ENCODE measurements around the gene FBXO28. TPM values are rescaled to one million over a fixed set of nuclear protein-coding genes. Genes with fewer than 3 reads are reported as not detected.

Gene FBXO28
- total RNA-seq, 4 donors from 2014 or later, result 58.0 to 84.1 (median 67.2) TPM

- intact Hi-C loops (cut with DNase I; ENCODE audit: low total_unique reads), result no loop called here
- TF ChIP-seq POLR2A (IDR thresholded peaks at IDR 0.05) (no peak), CTCF (IDR thresholded peaks at IDR 0.05) (no peak)
Observed at GRCh38 chr1:224081604-224082003, 32.3 kb upstream of the FBXO28 start.

GRCh38 chr1:224082146-224082545 is 31.8 kb upstream of the FBXO28 start:
- no peak for DNase-seq (ENCODE audit: low spot score in 2 of 2)
- WGBS, 2 donors, result 87 to 89% methylated on average over 4 of the region's 4 CpGs
- TF ChIP-seq POLR2A (IDR thresholded peaks at IDR 0.05) (no peak), CTCF (IDR thresholded peaks at IDR 0.05) (no peak)
- intact Hi-C loops (cut with DNase I; ENCODE audit: low total_unique reads), result no loop called here
- no peak overlapping the region for H3K4me3 ChIP-seq (ENCODE audit: low read depth, poor library complexity, severe bottlenecking)

More at GRCh38 chr1:224081604-224082003, 32.3 kb upstream of the FBXO28 start:
- DNase-seq (ENCODE audit: low spot score in 2 of 2), result no peak
- WGBS, 2 donors, result 88 to 92% methylated on average over 2 of the region's 2 CpGs
- no peak overlapping the region for H3K4me3 ChIP-seq (ENCODE audit: low read depth, poor library complexity, severe bottlenecking)

DNA sequence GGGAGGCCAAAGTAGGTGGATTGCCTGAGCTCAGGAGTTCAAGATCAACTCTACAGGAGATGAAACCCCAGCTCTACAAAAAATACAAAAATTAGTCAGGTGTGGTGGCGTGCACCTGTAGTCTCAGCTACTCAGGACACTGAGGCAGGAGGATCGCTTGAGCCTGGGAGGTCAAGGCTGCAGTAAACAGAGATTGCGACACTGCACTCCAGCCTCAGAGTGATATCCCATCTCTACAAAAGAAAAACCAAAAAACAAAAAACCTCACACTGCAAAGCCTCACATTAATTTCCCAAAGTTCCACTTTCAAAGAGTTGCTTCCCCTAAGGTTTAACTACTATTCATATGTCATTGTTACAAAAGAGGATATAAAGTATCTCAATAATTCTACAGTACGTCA is 29.0 kb upstream of the FBXO28 start:
- H3K4me3 ChIP-seq (ENCODE audit: low read depth, poor library complexity, severe bottlenecking), result no peak overlapping the region
- no peak for DNase-seq (ENCODE audit: low spot score in 2 of 2)
- no peak for TF ChIP-seq CTCF (IDR thresholded peaks at IDR 0.05)
- TF ChIP-seq POLR2A (IDR thresholded peaks at IDR 0.05), result no peak
- intact Hi-C loops (cut with DNase I; ENCODE audit: low total_unique reads), result no loop called here
- 56 to 82% methylated on average over 4 of the region's 4 CpGs for WGBS, 2 donors

DNA sequence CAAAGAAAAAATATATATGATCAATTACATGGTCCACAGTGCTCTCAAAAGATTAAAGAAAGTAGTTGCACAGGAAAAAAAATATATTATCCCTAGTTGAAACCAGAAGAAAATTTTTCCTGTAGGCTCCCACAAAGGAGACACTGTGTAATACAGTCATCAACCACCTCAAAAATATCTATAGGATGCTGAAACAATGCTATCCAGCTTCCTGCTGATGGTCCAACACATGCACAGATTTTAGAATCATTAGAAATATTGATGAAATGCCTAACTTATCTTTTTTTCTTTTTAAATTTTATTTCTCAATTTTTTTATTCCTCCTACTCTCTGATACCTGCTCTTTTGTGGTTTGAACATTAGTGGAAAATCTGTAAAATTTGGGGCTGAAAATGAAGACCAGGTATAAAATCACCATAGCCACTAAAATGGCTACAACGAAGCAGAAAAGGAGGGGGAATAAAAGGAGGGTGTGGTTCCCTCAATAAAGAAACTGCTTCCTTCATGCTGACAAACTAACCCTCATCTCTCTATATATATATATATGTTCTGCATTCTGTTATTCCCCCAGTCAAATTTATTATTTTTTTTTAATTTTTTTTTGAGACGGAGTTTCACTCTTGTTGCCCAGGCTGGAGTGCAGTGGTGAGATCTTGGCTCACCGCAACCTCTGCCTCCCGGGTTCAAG is 28.3 kb upstream of the FBXO28 start:
- 88 to 90% methylated on average over 4 of the region's 4 CpGs for WGBS, 2 donors
- TF ChIP-seq POLR2A (IDR thresholded peaks at IDR 0.05) (no peak), CTCF (IDR thresholded peaks at IDR 0.05) (no peak)
- no peak for DNase-seq (ENCODE audit: low spot score in 2 of 2)
- intact Hi-C loops (cut with DNase I; ENCODE audit: low total_unique reads), result no loop called here
- H3K4me3 ChIP-seq (ENCODE audit: low read depth, poor library complexity, severe bottlenecking), result no peak overlapping the region

- H3K4me3 ChIP-seq (ENCODE audit: low read depth, poor library complexity, severe bottlenecking), result no peak overlapping the region
- TF ChIP-seq CTCF (IDR thresholded peaks at IDR 0.05) (no peak), POLR2A (IDR thresholded peaks at IDR 0.05) (no peak)
- intact Hi-C loops (cut with DNase I; ENCODE audit: low total_unique reads), result no loop called here
- no peak for DNase-seq (ENCODE audit: low spot score in 2 of 2)
- WGBS, 2 donors, result 51 to 55% methylated on average over 2 of the region's 2 CpGs
Observed at GRCh38 chr1:224087286-224087794, 26.6 kb upstream of the FBXO28 start.

DNA sequence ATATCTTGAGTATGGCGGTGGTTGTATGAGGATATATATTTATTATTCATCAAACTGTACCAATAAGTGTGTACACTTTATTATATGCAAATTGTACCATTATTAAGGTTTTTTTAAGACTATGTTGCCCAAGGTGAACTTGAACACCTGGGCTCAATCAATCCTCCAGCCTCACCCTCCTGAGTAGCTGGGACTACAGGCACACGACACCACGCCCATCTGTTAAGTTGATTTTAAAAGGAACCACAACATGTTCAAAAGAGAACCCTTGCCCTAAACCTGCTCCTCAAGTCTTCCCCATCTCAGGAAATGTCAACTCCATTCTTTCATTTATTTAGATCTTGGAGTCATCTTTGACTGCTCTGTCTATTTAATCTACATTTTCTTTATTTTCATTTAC is 24.3 kb upstream of the FBXO28 start:
- no peak for TF ChIP-seq POLR2A (IDR thresholded peaks at IDR 0.05)
- no peak for TF ChIP-seq CTCF (IDR thresholded peaks at IDR 0.05)
- intact Hi-C loops (cut with DNase I; ENCODE audit: low total_unique reads), result no loop called here
- WGBS, 2 donors, result 63 to 73% methylated on average over 3 of the region's 3 CpGs

More for the DNA sequence above, 24.3 kb upstream of the FBXO28 start:
- DNase-seq (ENCODE audit: low spot score in 2 of 2), result no peak
- H3K4me3 ChIP-seq (ENCODE audit: low read depth, poor library complexity, severe bottlenecking), result no peak overlapping the region
